Central memory CD8-positive, alpha-beta T cell (primary cell): ENCODE results near the gene SCN8A.

ENCODE experiments used
- ATAC-seq: fragments of 150-1000 bp; cut with Tn5 transposase; replicated peaks from 2 replicates; pipeline ENCODE4 v1.10.0; 2022; ENCODE audit warnings: mild to moderate bottlenecking, moderate FRiP score, moderate number of reproducible peaks; ENCODE audit not compliant: poor library complexity, severe bottlenecking; ENCODE audit errors: extremely low read depth
- DNase-seq, 2 donors: peaks; one replicate each; pipeline ENCODE4 v3.0.0; 2021; ENCODE audit warnings: low spot score in 2 of 2
- H3K27ac Mint-ChIP-seq: one replicate; pipeline ENCODE4 v1.8.0; 2022; ENCODE audit warnings: low read depth, mild to moderate bottlenecking, moderate library complexity, mixed read lengths
- H3K27me3 Mint-ChIP-seq: one replicate; pipeline ENCODE4 v1.8.0; 2022; ENCODE audit warnings: mixed read lengths
- H3K36me3 Mint-ChIP-seq: one replicate; pipeline ENCODE4 v1.8.0; 2022; ENCODE audit warnings: mild to moderate bottlenecking, moderate library complexity, mixed read lengths; ENCODE audit not compliant: insufficient read depth
- H3K4me1 Mint-ChIP-seq: one replicate; pipeline ENCODE4 v1.8.0; 2022; ENCODE audit warnings: mixed read lengths
- H3K4me3 Mint-ChIP-seq: one replicate; pipeline ENCODE4 v1.8.0; 2022; ENCODE audit warnings: mild to moderate bottlenecking, moderate library complexity, mixed read lengths
- H3K9me3 Mint-ChIP-seq: one replicate; pipeline ENCODE4 v1.8.0; 2022; ENCODE audit warnings: mixed read lengths

Gene SCN8A

DNA sequence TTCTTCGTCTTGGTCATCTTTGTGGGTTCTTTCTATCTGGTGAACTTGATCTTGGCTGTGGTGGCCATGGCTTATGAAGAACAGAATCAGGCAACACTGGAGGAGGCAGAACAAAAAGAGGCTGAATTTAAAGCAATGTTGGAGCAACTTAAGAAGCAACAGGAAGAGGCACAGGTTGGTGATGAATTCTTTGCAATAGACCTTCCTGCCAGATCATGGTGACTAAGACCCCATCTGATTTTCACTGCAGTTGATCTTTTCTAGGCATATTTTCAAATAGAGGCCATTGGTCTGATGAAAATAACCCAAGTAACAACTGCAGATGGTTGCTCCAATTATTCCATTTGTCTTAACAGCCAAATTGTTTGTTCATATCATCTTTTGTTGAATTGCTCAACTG lies 114.4 kb downstream of the SCN8A start:
- Mint-ChIP-seq H3K9me3 (no peaks in the 10 kb centered on the region), H3K4me3 (no peak overlapping the region), H3K36me3 (no peaks in the 10 kb centered on the region), H3K27ac (no peak overlapping the region), H3K27me3 (peaks cover 11% of the 10 kb centered on the region), H3K4me1 (no peaks in the 10 kb centered on the region)
- ATAC-seq (no peak), DNase-seq (no peak)

DNA sequence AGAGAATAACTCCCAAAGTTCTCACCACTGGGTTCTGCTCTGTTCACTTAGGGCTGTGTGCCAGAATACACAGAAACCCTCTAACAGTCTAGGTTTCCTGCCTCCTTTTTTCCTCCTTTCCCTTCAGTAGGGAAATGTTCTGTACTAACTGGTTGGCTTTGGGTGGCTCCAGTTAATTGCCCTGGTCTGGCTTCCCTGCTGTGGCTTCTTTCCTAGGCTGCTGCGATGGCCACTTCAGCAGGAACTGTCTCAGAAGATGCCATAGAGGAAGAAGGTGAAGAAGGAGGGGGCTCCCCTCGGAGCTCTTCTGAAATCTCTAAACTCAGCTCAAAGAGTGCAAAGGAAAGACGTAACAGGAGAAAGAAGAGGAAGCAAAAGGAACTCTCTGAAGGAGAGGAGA lies 115.2 kb downstream of the SCN8A start:
- no peaks in the 10 kb centered on the region for H3K9me3 Mint-ChIP-seq
- no peak for DNase-seq
- H3K4me1 Mint-ChIP-seq: no peaks in the 10 kb centered on the region
- H3K4me3 Mint-ChIP-seq: no peak overlapping the region
- peaks cover 8% of the 10 kb centered on the region for H3K27me3 Mint-ChIP-seq
- no peak overlapping the region for H3K27ac Mint-ChIP-seq
- no peaks in the 10 kb centered on the region for H3K36me3 Mint-ChIP-seq
- no peak for ATAC-seq

DNA sequence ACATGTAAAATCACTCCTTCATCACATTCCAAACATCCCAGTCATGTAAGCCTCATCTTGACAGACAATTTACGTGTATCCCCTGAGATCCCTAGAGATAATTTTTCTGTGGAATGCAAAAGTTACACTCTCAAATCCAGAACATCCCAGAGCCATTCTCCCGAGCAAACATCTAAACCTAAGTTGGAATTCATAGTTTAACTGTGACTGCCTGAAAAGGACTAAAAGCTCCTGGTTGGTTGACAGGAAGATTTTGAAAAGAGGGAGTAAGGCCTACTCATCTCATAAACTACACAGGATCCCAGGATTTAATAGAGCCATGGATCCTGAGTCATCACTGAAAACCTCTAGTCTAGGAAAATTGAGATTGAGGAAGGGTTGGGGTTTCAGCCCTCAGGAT lies 123.6 kb downstream of the SCN8A start:
- Mint-ChIP-seq H3K27me3 (peaks cover 33% of the 10 kb centered on the region), H3K36me3 (peaks cover 2% of the 10 kb centered on the region), H3K4me3 (no peak overlapping the region), H3K27ac (no peak overlapping the region), H3K9me3 (no peaks in the 10 kb centered on the region), H3K4me1 (no peaks in the 10 kb centered on the region)
- ATAC-seq (no peak), DNase-seq (no peak)

DNA sequence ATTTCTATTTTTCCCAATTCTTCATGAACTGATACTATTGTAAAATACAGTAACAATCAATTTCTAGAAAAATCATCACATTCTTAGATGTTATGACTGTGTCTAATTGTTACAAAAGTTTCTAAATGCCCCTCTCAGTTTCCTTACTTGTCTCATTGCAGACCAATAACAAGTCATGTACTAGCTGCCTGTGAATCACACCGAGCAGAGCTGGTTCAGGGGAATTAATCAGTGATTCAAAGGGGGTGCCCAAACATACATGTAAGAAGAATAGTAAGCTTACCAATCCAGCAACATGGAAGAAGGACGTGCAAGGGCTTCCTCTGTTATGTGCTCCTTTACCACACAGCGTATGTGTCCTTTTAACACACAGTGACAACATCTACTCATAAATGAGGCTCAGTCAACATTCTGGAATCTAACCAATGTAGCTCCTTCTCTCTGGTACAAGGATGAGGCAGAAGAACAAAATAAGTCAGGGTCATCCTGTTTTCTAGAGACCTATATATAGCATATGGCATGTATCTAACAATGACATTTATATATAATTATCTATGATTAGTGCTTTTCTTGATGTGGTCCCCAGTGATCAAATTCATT lies 126.4 kb downstream of the SCN8A start:
- Mint-ChIP-seq H3K4me1 (peaks cover 11% of the 10 kb centered on the region), H3K9me3 (no peaks in the 10 kb centered on the region), H3K27ac (no peak overlapping the region), H3K36me3 (peaks cover 2% of the 10 kb centered on the region), H3K4me3 (no peak overlapping the region), H3K27me3 (peaks cover 42% of the 10 kb centered on the region)
- DNase-seq (no peak), ATAC-seq (no peak)

DNA sequence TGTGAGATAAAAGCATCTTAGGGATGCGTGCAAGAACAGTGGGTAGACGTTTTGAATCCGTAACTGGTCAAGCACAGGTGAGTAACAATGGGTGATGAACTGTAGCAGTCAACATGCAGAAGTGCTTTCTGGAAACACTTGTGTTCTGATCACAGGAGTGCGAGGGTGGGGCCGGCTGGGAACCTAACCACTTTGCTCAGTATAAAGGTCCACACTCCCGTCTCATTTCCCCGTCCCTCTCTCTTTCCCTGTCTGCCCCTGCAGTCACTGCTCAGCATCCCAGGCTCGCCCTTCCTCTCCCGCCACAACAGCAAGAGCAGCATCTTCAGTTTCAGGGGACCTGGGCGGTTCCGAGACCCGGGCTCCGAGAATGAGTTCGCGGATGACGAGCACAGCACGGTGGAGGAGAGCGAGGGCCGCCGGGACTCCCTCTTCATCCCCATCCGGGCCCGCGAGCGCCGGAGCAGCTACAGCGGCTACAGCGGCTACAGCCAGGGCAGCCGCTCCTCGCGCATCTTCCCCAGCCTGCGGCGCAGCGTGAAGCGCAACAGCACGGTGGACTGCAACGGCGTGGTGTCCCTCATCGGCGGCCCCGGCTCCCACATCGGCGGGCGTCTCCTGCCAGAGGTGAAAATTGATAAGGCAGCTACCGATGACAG lies 130.4 kb downstream of the SCN8A start:
- H3K4me3 Mint-ChIP-seq: peak overlapping the region; percentile 22
- H3K27me3 Mint-ChIP-seq: peaks cover 40% of the 10 kb centered on the region
- H3K27ac Mint-ChIP-seq: no peak overlapping the region
- H3K36me3 Mint-ChIP-seq: peaks cover 2% of the 10 kb centered on the region
- H3K4me1 Mint-ChIP-seq: peaks cover 11% of the 10 kb centered on the region
- no peaks in the 10 kb centered on the region for H3K9me3 Mint-ChIP-seq
- ATAC-seq (peak; percentile 56), DNase-seq (no peak)

DNA sequence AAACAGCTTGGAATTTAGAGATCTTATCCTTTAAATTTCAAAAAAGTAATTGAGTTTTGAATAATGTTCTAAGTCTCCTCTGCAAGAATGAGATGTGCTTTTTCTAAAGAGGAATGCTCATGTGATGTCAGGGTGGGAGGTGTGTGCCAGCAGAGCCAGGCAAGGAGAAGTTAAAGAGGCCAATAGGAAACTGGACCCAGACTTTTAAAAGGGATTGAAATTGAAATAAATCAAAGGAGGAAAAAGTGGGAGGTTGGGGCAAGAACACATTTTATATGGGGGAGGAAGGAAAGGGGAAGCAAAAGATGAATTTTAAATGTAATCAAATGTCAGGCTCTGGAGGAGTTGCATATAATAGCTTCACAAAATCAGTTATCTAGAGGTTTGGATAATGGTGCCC lies 131.4 kb downstream of the SCN8A start:
- no peak overlapping the region for H3K4me3 Mint-ChIP-seq
- H3K27ac Mint-ChIP-seq: no peak overlapping the region
- DNase-seq (no peak), ATAC-seq (no peak)
- no peaks in the 10 kb centered on the region for H3K9me3 Mint-ChIP-seq
- peaks cover 30% of the 10 kb centered on the region for H3K27me3 Mint-ChIP-seq
- peaks cover 11% of the 10 kb centered on the region for H3K4me1 Mint-ChIP-seq
- peaks cover 2% of the 10 kb centered on the region for H3K36me3 Mint-ChIP-seq

DNA sequence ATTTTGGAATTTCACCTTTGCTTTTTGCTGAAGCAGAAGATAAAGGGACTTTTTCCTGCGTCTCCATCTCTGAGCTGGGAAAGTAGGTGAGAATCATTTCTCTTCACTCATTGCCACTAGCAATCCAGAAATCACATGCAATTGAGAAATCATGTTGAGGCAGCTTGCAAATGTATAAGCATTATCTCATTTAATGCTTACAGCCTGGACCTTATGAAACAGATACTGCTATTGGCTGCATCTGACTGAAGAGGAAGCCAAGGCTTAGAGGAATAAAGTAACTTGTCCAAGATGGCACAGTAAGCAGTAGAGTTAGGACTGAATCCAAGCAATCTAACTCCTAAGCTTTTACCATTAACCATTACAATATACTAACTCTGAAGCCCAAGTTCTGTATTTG lies 135.1 kb downstream of the SCN8A start:
- H3K27me3 Mint-ChIP-seq: peaks cover 28% of the 10 kb centered on the region
- peaks cover 2% of the 10 kb centered on the region for H3K36me3 Mint-ChIP-seq
- H3K27ac Mint-ChIP-seq: no peak overlapping the region
- ATAC-seq: no peak
- no peak overlapping the region for H3K4me3 Mint-ChIP-seq
- peaks cover 9% of the 10 kb centered on the region for H3K4me1 Mint-ChIP-seq
- no peaks in the 10 kb centered on the region for H3K9me3 Mint-ChIP-seq
- no peak for DNase-seq

DNA sequence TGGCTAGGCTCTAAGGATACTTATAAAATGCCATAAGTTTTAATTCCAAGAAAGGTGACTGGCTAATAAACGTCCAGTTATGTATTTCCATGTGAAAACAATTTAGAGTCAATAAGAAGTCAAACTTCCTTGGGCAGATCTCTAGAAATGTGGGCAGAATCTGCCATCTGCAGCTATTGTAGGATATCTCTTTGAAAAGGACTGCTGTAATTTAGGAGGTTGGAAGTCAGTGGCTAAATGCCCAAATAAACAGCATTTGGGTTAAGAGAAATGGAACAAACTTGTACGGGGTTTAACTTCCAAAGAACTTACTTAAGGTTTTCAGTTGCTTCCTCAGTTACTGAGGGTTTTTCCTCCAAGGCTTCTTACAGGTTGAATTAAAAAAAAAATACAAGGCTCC lies 135.9 kb downstream of the SCN8A start:
- peaks cover 3% of the 10 kb centered on the region for H3K4me1 Mint-ChIP-seq
- H3K4me3 Mint-ChIP-seq: no peak overlapping the region
- H3K9me3 Mint-ChIP-seq: no peaks in the 10 kb centered on the region
- peaks cover 2% of the 10 kb centered on the region for H3K36me3 Mint-ChIP-seq
- DNase-seq: no peak
- peaks cover 29% of the 10 kb centered on the region for H3K27me3 Mint-ChIP-seq
- no peak for ATAC-seq
- no peak overlapping the region for H3K27ac Mint-ChIP-seq

DNA sequence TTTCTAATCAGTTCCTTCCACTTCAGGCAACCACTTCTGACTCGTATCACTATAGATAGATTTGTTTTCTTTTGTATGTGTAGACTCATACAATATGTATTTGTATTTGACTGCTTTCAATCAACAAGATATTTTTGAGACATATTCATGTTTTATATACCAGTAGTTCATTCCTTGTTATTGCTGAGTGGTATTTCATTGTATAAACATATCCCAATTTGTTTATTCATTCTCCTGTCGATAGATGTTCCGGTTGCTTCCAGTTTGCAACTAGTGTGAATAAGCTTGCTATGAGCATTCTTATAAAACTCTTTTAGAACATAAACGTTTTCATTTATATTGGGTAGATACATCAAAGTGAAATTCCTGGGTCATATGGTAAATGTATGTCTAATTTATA lies 138.3 kb downstream of the SCN8A start:
- DNase-seq: no peak

DNA sequence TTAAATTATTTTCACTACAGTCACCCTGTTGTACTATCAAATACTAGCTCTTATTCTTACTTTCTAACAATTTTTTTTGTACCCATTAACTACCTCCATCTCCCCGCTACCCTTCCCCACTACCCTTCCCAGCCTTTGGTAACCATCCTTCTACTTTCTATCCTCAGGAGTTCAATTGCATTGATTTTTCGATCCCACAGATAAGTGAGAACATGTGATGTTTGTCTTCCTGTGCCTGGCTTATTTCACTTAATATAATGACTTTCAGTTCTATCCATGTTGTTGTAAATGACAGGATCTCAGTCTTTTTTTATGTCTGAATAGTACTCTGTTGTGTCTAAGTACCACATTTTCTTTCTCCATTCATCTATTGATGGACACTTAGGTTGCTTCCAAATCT lies 139.7 kb downstream of the SCN8A start:
- peaks cover 47% of the 10 kb centered on the region for H3K27me3 Mint-ChIP-seq

More for the DNA sequence above, 138.3 kb downstream of the SCN8A start:
- Mint-ChIP-seq H3K4me3 (no peak overlapping the region), H3K27ac (no peak overlapping the region), H3K36me3 (no peaks in the 10 kb centered on the region), H3K9me3 (peaks cover 7% of the 10 kb centered on the region), H3K4me1 (no peaks in the 10 kb centered on the region), H3K27me3 (peaks cover 34% of the 10 kb centered on the region)
- ATAC-seq: no peak

DNA sequence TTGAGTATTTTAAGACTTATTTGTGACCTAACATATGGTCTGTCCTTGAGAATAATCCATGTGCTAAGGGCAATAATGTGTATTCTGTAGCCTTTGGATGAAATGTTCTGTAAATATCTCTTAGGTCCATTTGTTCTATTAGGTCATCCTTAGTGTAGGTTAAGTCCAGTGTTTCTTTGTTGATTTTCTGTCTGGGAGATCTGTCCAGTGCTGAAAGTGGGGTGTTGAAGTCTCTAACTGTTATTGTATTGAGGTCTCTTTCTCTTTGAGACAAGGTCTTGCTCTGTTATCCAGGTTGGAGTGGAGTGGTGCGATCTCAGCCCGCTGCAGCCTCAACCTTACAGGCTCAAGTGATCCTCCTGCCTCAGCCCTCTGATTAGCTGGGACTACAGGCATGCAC lies 149.5 kb downstream of the SCN8A start:
- Mint-ChIP-seq H3K27ac (no peak overlapping the region), H3K27me3 (peaks cover 60% of the 10 kb centered on the region), H3K4me1 (no peaks in the 10 kb centered on the region), H3K36me3 (no peaks in the 10 kb centered on the region), H3K9me3 (peaks cover 16% of the 10 kb centered on the region), H3K4me3 (no peak overlapping the region)
- no peak for DNase-seq
- ATAC-seq: no peak

More for the DNA sequence above, 139.7 kb downstream of the SCN8A start:
- H3K4me1 Mint-ChIP-seq: no peaks in the 10 kb centered on the region
- ATAC-seq (no peak), DNase-seq (no peak)
- H3K4me3 Mint-ChIP-seq: no peak overlapping the region
- H3K27ac Mint-ChIP-seq: no peak overlapping the region
- H3K36me3 Mint-ChIP-seq: no peaks in the 10 kb centered on the region
- peaks cover 7% of the 10 kb centered on the region for H3K9me3 Mint-ChIP-seq

DNA sequence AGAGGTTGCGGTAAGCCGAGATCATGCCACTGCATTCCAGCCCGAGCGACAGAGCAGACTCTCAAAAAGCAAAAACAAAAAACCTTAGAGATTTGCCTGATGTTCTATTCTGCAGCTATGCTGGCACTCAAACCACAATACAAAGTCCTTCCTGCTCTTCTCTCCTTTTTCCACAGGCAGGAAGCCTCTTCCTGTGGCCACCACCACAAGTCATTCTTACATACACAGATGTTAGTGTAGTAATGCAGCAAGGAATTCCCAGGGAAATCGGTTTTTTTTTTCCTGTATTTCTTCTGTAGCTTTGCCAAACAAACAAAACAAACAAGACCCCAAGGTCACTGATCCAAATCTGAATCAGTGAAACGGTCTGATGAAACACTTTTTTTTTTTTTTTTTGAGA lies 153.2 kb downstream of the SCN8A start:
- Mint-ChIP-seq H3K36me3 (no peaks in the 10 kb centered on the region), H3K4me3 (no peak overlapping the region), H3K27me3 (peaks cover 41% of the 10 kb centered on the region), H3K4me1 (no peaks in the 10 kb centered on the region), H3K27ac (no peak overlapping the region), H3K9me3 (peaks cover 16% of the 10 kb centered on the region)
- DNase-seq (no peak), ATAC-seq (no peak)

DNA sequence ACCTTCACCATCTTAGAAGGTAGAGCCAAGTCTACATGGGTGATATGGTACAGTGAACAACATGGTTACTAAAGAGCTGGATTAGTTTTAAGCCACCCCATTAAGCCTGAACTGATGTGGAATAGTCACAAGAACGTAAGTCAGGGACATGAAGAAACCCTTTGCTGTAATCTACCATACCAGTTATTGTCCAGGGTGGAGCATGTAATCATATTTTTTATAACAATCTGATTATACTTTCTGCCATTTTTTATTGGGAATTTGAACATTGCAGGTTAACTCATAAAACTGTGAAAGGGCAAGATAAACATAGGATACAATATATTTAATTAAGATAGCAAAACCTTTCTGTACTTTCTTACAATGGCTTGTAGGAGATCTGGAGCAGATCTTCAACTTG lies 153.9 kb downstream of the SCN8A start:
- ATAC-seq (no peak), DNase-seq (no peak)
- H3K9me3 Mint-ChIP-seq: peaks cover 16% of the 10 kb centered on the region
- H3K27me3 Mint-ChIP-seq: peaks cover 35% of the 10 kb centered on the region
- H3K4me1 Mint-ChIP-seq: no peaks in the 10 kb centered on the region
- H3K36me3 Mint-ChIP-seq: no peaks in the 10 kb centered on the region
- H3K27ac Mint-ChIP-seq: no peak overlapping the region
- no peak overlapping the region for H3K4me3 Mint-ChIP-seq
